Keratinocyte (primary cell): ENCODE data around the gene PRKCH. TPM values are rescaled to one million over a fixed set of nuclear protein-coding genes. Genes with fewer than 3 reads are reported as not detected.

Source experiments
- DNase-seq: peaks from one replicate; pipeline ENCODE4 v3.0.0-alpha.2; 2011; ENCODE audit warnings: low read depth, missing footprints, low spot score
- FAIRE-seq: peaks from 2 replicates; lab custom pipeline; 2011; peaks lifted over from hg19 to GRCh38; lab: Jason Lieb, UNC
- H2AFZ ChIP-seq: 2 replicates; pipeline ENCODE4 v1.6.0; 2012; ENCODE audit warnings: low read length, control low read depth, inconsistent platforms; ENCODE audit not compliant: control insufficient read depth
- H3K27ac ChIP-seq: 2 replicates; pipeline ENCODE4 v1.5.1; 2011; ENCODE audit warnings: low read length; ENCODE audit not compliant: control insufficient read depth, insufficient read depth
- H3K27me3 ChIP-seq: 3 replicates; pipeline ENCODE4 v1.6.0; 2011; ENCODE audit warnings: low read length; ENCODE audit not compliant: control insufficient read depth, insufficient read depth; ENCODE audit errors: extremely low read depth
- H3K36me3 ChIP-seq, 2 experiments: 2 replicates in 1 of 2; 3 replicates in 1 of 2; pipeline ENCODE4 v1.5.1; 2011; ENCODE audit warnings: low read length in 2 of 2, mild to moderate bottlenecking in 1 of 2; ENCODE audit not compliant: control insufficient read depth in 2 of 2, insufficient read depth in 2 of 2; ENCODE audit errors: extremely low read depth in 1 of 2
- H3K4me1 ChIP-seq: 3 replicates; pipeline ENCODE4 v1.5.1; 2011; ENCODE audit warnings: low read length; ENCODE audit not compliant: control insufficient read depth, insufficient read depth; ENCODE audit errors: extremely low read depth
- H3K4me2 ChIP-seq: 3 replicates; pipeline ENCODE4 v1.6.0; 2011; ENCODE audit warnings: low read depth, low read length; ENCODE audit not compliant: control insufficient read depth, insufficient read depth; ENCODE audit errors: extremely low read depth
- H3K4me3 ChIP-seq, 3 experiments: fragments of 200-600 bp in 1 of 3; sonication (generic) in 1 of 3; 2 replicates in 2 of 3; 3 replicates in 1 of 3; pipeline ENCODE4 v1.5.1; 2011 to 2016; ENCODE audit warnings: low read length in 3 of 3, mild to moderate bottlenecking in 3 of 3, control low read depth in 2 of 3, inconsistent platforms in 1 of 3, low read depth in 1 of 3, mixed read lengths in 1 of 3, mixed run types in 1 of 3, moderate library complexity in 1 of 3; ENCODE audit not compliant: control insufficient read depth in 2 of 3, insufficient read depth in 2 of 3; ENCODE audit errors: extremely low read depth in 1 of 3
- H3K79me2 ChIP-seq: 2 replicates; pipeline ENCODE4 v1.6.0; 2012; ENCODE audit warnings: low read length; ENCODE audit not compliant: control insufficient read depth, insufficient read depth
- H3K9ac ChIP-seq: 3 replicates; pipeline ENCODE4 v1.6.0; 2011; ENCODE audit warnings: low read length; ENCODE audit not compliant: control insufficient read depth, insufficient read depth; ENCODE audit errors: extremely low read depth
- H3K9me1 ChIP-seq: 3 replicates; pipeline ENCODE4 v1.6.0; 2011; ENCODE audit warnings: low read length; ENCODE audit not compliant: control insufficient read depth, insufficient read depth; ENCODE audit errors: extremely low read depth
- H3K9me3 ChIP-seq: 2 replicates; pipeline ENCODE4 v1.5.1; 2012; ENCODE audit warnings: low read depth, low read length; ENCODE audit not compliant: control insufficient read depth
- H4K20me1 ChIP-seq: 3 replicates; pipeline ENCODE4 v1.6.0; 2011; ENCODE audit warnings: low read length; ENCODE audit not compliant: control insufficient read depth, insufficient read depth; ENCODE audit errors: extremely low read depth
- CTCF ChIP-seq, 3 experiments: IDR thresholded peaks in 1 of 3; conservative IDR thresholded peaks in 1 of 3; optimal IDR thresholded peaks in 1 of 3; 2 replicates in 2 of 3; 3 replicates in 1 of 3; pipeline versions ENCODE3 to v1.5.1; 2011; ENCODE audit warnings: low read length in 3 of 3, mild to moderate bottlenecking in 3 of 3, moderate library complexity in 2 of 3, control low read depth in 1 of 3, inconsistent platforms in 1 of 3; ENCODE audit not compliant: insufficient read depth in 2 of 3; ENCODE audit errors: extremely low read depth in 1 of 3
- EZH2 ChIP-seq: IDR thresholded peaks from one replicate; pipeline ENCODE4 v1.6.1; 2012; ENCODE audit warnings: inconsistent platforms, mild to moderate bottlenecking, low read length, moderate library complexity
- dilution Hi-C: fragments of 300-500 bp; cut with MboI; formaldehyde crosslinking; loops from one replicate; pipeline ENCODE4 v1.7.0; 2020; ENCODE audit warnings: low sequenced_read_pairs; ENCODE audit not compliant: extremely low pct_ligation_motif_present
- polyA plus RNA-seq, 5 experiments: library from polyadenylated mRNA; depleted of rRNA in 3 of 5; stranded (reverse) in 3 of 5; stranded (forward) in 1 of 5; unstranded in 1 of 5; fragments of >200 nt; gene quantifications; 1 replicate in 1 of 5; 2 replicates in 3 of 5; 3 replicates in 1 of 5; pipeline versions ENCODE4 v1.2.1 to v1.2.3, GENCODE V29; 2011 to 2012; ENCODE audit warnings: missing spikeins in 2 of 5, low read depth in 1 of 5, low replicate concordance in 1 of 5

Gene PRKCH
- polyA plus RNA-seq, 1 donor (not counting 4 experiments of a cell fraction or from before 2014, with no cell fraction given): 13.7 TPM

GRCh38 chr14:61426048-61426447 lies 104.7 kb downstream of the PRKCH start:
- no peak for TF ChIP-seq EZH2
- TF ChIP-seq CTCF (optimal IDR thresholded peaks at IDR 0.05 in 1 of 3, IDR thresholded peaks at IDR 0.05 in 1 of 3, conservative IDR thresholded peaks at IDR 0.05 in 1 of 3; ENCODE audit: extremely low read depth in 1 of 3, insufficient read depth in 2 of 3, low read length in 3 of 3): no peak
- Histone ChIP-seq H3K9ac (no peak overlapping the region), H3K36me3 (no peaks in the 10 kb centered on the region), H3K4me1 (peaks cover 12% of the 10 kb centered on the region), H3K79me2 (no peaks in the 10 kb centered on the region), H3K27ac (no peak overlapping the region), H3K4me2 (no peak overlapping the region), H3K9me1 (no peaks in the 10 kb centered on the region), H3K27me3 (no peaks in the 10 kb centered on the region), H3K9me3 (no peaks in the 10 kb centered on the region), H4K20me1 (no peaks in the 10 kb centered on the region), H3K4me3 (no peak overlapping the region), H2AFZ (no peak overlapping the region)
- DNase-seq (peak; percentile 19), FAIRE-seq (peak; percentile 20)
- dilution Hi-C loops: no loop called here

- Histone ChIP-seq H3K9me1 (no peaks in the 10 kb centered on the region), H4K20me1 (no peaks in the 10 kb centered on the region), H3K9me3 (no peaks in the 10 kb centered on the region), H3K4me2 (no peak overlapping the region), H3K79me2 (no peaks in the 10 kb centered on the region), H2AFZ (no peak overlapping the region), H3K4me3 (no peak overlapping the region), H3K27ac (no peak overlapping the region), H3K27me3 (no peaks in the 10 kb centered on the region), H3K9ac (no peak overlapping the region), H3K4me1 (peaks cover 15% of the 10 kb centered on the region), H3K36me3 (no peaks in the 10 kb centered on the region)
- DNase-seq (no peak), FAIRE-seq (no peak)
- TF ChIP-seq EZH2: no peak
- no peak for TF ChIP-seq CTCF (optimal IDR thresholded peaks at IDR 0.05 in 1 of 3, IDR thresholded peaks at IDR 0.05 in 1 of 3, conservative IDR thresholded peaks at IDR 0.05 in 1 of 3; ENCODE audit: extremely low read depth in 1 of 3, insufficient read depth in 2 of 3, low read length in 3 of 3)
- dilution Hi-C loops: no loop called here
These were observed 106.9 kb downstream of the PRKCH start for GRCh38 chr14:61428261-61428660.
